ENCODE measurements around the gene CUBN. TPM values are rescaled to one million over a fixed set of nuclear protein-coding genes. Genes with fewer than 3 reads are reported as not detected.
"Not testable (repeated sequence)": the region's sequence is repeated elsewhere in the genome, so short reads cannot be mapped to it uniquely, and the experiment has no call there.

The CUBN gene
- total RNA-seq, 2 donors from 2014 or later, result 0.75 to 1.3 TPM

DNA sequence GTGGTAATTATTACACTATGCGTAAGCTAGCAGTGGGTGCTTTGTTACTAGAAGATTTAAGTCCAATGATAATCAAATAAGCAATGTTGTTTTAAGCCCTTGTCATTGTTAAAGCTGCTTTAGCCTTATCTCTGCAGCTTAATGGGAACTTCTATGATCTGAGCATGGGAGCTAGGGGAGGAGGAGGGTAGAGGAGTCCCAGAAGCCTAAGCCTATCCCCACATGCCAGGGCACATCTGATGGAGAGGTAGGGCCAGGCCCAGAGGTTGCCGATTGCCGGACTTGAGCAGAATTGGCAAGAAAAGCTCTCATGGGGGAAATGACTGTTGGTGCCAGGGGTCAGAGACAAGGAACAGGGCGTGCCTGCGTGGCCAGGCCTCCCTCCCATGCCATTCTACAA, 13.4 kb downstream of the CUBN start:
- TF ChIP-seq, protein P1, sequence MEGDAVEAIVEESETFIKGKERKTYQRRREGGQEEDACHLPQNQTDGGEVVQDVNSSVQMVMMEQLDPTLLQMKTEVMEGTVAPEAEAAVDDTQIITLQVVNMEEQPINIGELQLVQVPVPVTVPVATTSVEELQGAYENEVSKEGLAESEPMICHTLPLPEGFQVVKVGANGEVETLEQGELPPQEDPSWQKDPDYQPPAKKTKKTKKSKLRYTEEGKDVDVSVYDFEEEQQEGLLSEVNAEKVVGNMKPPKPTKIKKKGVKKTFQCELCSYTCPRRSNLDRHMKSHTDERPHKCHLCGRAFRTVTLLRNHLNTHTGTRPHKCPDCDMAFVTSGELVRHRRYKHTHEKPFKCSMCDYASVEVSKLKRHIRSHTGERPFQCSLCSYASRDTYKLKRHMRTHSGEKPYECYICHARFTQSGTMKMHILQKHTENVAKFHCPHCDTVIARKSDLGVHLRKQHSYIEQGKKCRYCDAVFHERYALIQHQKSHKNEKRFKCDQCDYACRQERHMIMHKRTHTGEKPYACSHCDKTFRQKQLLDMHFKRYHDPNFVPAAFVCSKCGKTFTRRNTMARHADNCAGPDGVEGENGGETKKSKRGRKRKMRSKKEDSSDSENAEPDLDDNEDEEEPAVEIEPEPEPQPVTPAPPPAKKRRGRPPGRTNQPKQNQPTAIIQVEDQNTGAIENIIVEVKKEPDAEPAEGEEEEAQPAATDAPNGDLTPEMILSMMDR (conservative IDR thresholded peaks at IDR 0.05), result no peak
- Mint-ChIP-seq H3K4me1 (peaks cover 39% of the 10 kb centered on the region), H3K27me3 (ENCODE audit: insufficient read depth) (no peaks in the 10 kb centered on the region), H3K36me3 (ENCODE audit: low read depth) (no peaks in the 10 kb centered on the region), H3K4me3 (no peak overlapping the region), H3K27ac (no peak overlapping the region), H3K9me3 (no peaks in the 10 kb centered on the region)
- Histone ChIP-seq H3K27me3 (ENCODE audit: control insufficient read depth, insufficient read depth, low read length, poor library complexity, severe bottlenecking) (no peaks in the 10 kb centered on the region), H3K27ac (ENCODE audit: low read depth, low read length) (no peak overlapping the region), H3K4me1 (ENCODE audit: control insufficient read depth, insufficient read depth, low read length) (peaks cover 10% of the 10 kb centered on the region), H3K9me3 (ENCODE audit: control insufficient read depth, low read length) (no peaks in the 10 kb centered on the region), H3K4me3 (ENCODE audit: low read length) (no peak overlapping the region), H3K9ac (ENCODE audit: extremely low read depth, low read length, poor library complexity, severe bottlenecking) (no peak overlapping the region), H3K36me3 (ENCODE audit: control insufficient read depth, insufficient read depth, low read length) (no peaks in the 10 kb centered on the region)
- peak; percentile 51 for DNase-seq
- 83 to 93% methylated on average over 2 to 5 of the region's 5 CpGs for WGBS, 2 experiments (ENCODE audit: insufficient coverage in 1 of 2, insufficient read length in 1 of 2)

DNA sequence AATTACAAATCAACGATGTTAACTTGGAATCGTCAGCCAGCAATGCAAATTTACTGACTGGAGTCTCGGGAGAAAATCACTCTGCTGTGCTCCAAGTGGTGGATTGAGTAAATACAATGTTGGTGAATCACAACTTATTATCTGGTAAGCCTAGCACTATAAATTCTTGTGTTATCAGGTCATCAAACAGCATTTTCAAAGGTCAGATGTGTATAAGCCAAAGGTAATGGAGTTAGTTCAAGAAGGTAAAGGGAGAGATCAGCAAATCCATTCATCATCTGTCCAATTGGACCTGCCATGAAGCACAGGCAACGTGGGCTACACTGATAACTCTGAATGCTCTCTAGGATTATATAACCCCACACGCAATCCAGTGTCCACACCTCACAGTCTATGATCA, 13.9 kb downstream of the CUBN start:
- TF ChIP-seq, protein P1 (conservative IDR thresholded peaks at IDR 0.05), result peak; percentile 46
- Histone ChIP-seq H3K27me3 (ENCODE audit: control insufficient read depth, insufficient read depth, low read length, poor library complexity, severe bottlenecking) (no peaks in the 10 kb centered on the region), H3K9me3 (ENCODE audit: control insufficient read depth, low read length) (no peaks in the 10 kb centered on the region), H3K4me1 (ENCODE audit: control insufficient read depth, insufficient read depth, low read length) (peaks cover 10% of the 10 kb centered on the region), H3K27ac (ENCODE audit: low read depth, low read length) (no peak overlapping the region), H3K4me3 (ENCODE audit: low read length) (no peak overlapping the region), H3K9ac (ENCODE audit: extremely low read depth, low read length, poor library complexity, severe bottlenecking) (no peak overlapping the region), H3K36me3 (ENCODE audit: control insufficient read depth, insufficient read depth, low read length) (no peaks in the 10 kb centered on the region)
- no peak for DNase-seq
- Mint-ChIP-seq H3K4me3 (no peak overlapping the region), H3K27ac (peak overlapping the region; percentile 1), H3K27me3 (ENCODE audit: insufficient read depth) (no peaks in the 10 kb centered on the region), H3K36me3 (ENCODE audit: low read depth) (no peaks in the 10 kb centered on the region), H3K9me3 (no peaks in the 10 kb centered on the region), H3K4me1 (peaks cover 35% of the 10 kb centered on the region)
- WGBS, 2 experiments (ENCODE audit: insufficient coverage in 1 of 2, insufficient read length in 1 of 2), result 86 to 93% methylated on average over 3 to 5 of the region's 5 CpGs

DNA sequence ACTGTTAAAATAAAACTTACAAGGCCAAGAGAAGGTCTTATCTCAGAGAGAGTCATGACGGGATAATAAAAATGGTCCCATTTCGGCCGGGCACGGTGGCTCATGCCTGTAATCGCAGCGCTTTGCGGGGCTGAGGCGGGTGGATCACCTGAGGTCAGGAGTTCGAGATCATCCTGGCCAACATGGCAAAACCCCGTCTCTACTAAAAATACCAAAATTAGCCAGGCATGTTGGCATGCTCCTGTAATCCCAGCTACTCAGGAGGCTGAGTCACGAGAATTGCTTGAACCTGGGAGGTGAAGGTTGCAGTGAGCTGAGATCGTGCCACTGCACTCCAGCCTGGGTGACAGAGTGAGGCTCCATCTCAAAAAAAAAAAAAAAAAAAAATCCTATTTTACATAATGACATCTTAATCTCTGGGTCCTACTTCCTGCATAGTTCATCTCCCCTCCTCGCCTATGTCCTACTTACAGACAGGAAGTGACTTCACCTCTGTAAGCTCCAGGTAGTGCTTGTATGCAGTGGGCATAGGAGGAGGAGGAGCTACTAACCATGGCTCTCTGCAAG, 14.7 kb downstream of the CUBN start:
- peaks cover 29% of the 10 kb centered on the region for H3K4me1 Mint-ChIP-seq
- not testable (repeated sequence) for H3K27me3 Mint-ChIP-seq (ENCODE audit: insufficient read depth); H3K36me3 Mint-ChIP-seq (ENCODE audit: low read depth); H3K4me3 ChIP-seq (ENCODE audit: low read length); H3K27me3 ChIP-seq (ENCODE audit: control insufficient read depth, insufficient read depth, low read length, poor library complexity, severe bottlenecking); H3K4me1 ChIP-seq (ENCODE audit: control insufficient read depth, insufficient read depth, low read length); H3K27ac ChIP-seq (ENCODE audit: low read depth, low read length); H3K27ac Mint-ChIP-seq; DNase-seq; H3K9me3 ChIP-seq (ENCODE audit: control insufficient read depth, low read length); H3K9ac ChIP-seq (ENCODE audit: extremely low read depth, low read length, poor library complexity, severe bottlenecking); H3K4me3 Mint-ChIP-seq; H3K36me3 ChIP-seq (ENCODE audit: control insufficient read depth, insufficient read depth, low read length); H3K9me3 Mint-ChIP-seq
- WGBS, 2 experiments (ENCODE audit: insufficient coverage in 1 of 2, insufficient read length in 1 of 2), result 95 to 96% methylated on average over 11 to 13 of the region's 13 CpGs

Data from endodermal cell (in vitro differentiated cells).